Measurements from ENCODE around the gene LANCL3.
"Not testable (repeated sequence)": the region's sequence is repeated elsewhere in the genome, so short reads cannot be mapped to it uniquely, and the experiment has no call there.

LANCL3 gene

DNA sequence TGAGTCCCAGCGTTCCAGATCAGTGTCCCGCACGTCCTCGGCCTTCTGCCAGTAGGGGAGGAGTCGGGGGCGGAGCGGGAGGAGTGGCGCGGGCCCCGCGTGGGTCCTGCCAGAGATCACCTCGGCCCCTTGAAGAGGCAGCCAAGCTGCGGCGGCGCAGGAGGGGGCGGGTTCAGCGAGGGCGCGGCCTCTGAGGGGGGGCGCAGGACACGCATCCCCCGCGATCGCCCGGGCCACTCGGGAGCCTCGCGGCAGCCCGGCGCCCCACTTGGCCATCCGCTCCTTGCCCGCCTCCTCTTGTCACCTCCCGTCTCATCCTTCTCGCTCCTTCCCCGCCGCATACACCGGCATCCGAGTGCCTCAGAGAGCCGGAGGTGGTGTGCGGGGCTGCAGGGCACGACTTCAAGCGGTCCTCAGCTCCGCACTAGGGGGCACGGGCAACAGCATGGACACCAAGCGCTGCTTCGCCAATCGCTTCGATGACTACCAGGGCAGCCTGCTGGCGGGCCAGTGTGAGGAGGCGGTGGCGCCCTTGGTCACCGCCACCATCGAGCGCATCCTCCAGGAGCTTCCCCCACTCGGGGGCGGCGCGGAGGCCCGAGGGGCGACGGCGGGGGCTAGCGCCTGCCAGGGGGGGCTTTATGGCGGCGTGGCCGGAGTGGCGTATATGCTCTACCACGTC lies at the start of gene LANCL3:
TSS of gene LANCL3 (plus strand) at position 236 of the 682 bp plus-strand sequence. CDS start at position 446, 210 bp downstream.
- not testable (repeated sequence) for DNase-seq (ENCODE audit: low read depth)

GRCh38 chrX:37523673-37524072 lies 47.8 kb upstream of the LANCL3 start:
- DNase-seq (ENCODE audit: low read depth), result not testable (repeated sequence)

GRCh38 chrX:37541991-37542390 lies 29.5 kb upstream of the LANCL3 start:
- no peak for DNase-seq (ENCODE audit: low read depth)

- no peak for DNase-seq (ENCODE audit: low read depth)
These were observed 28.7 kb upstream of the LANCL3 start for GRCh38 chrX:37542791-37543190.

DNA sequence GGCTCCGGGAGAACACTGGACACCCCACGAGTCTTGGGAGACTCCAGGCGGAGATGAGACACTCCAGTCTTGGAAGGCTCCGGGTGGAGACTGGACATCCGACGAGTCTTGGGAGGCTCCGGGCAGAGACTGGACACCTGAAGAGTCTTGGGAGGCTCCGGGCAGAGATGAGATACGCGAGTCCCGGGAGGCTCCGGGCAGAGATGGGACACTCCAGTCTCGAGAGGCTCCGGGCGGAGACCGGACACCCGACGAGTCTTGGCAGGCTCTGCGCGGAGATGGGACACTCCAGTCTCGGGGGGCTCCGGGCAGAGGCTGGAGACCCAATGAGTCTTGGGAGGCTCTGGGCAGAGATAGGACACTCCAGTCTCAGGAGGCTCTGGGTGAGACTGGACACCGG lies 28.1 kb upstream of the LANCL3 start:
- DNase-seq (ENCODE audit: low read depth), result no peak

- not testable (repeated sequence) for DNase-seq (ENCODE audit: low read depth)
These were observed 26.9 kb upstream of the LANCL3 start for GRCh38 chrX:37544531-37544930.

GRCh38 chrX:37545066-37545465 lies 26.4 kb upstream of the LANCL3 start:
- no peak for DNase-seq (ENCODE audit: low read depth)

- DNase-seq (ENCODE audit: low read depth), result not testable (repeated sequence)
These were observed 21.8 kb upstream of the LANCL3 start for GRCh38 chrX:37549619-37550018.

- no peak for DNase-seq (ENCODE audit: low read depth)
These were observed 18.0 kb upstream of the LANCL3 start for GRCh38 chrX:37553476-37553875.

DNA sequence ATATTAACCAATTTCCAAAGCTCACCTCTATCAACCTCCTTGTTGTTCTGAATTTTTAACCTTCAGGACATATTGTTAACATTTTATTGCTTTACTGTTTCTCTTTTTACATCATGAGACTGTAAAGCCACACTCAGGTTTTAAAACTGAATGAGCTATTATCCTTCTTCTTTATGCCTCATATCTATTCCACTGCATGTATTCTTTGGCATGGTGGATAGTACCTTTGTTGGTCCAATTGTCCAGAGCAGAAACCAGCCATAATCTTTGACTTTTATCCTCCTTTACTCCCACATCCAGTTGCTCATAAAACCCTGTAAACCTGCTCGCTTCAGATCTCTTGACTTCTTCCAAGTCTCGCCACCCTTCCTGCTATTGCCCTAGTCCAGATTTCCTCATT lies 6.2 kb upstream of the LANCL3 start:
- not testable (repeated sequence) for DNase-seq (ENCODE audit: low read depth)

- not testable (repeated sequence) for DNase-seq (ENCODE audit: low read depth)
These were observed 1.1 kb upstream of the LANCL3 start for GRCh38 chrX:37570349-37570748.

- not testable (repeated sequence) for DNase-seq (ENCODE audit: low read depth)
These were observed 687 bp downstream of the LANCL3 start for GRCh38 chrX:37572108-37572587.

- not testable (repeated sequence) for DNase-seq (ENCODE audit: low read depth)
These were observed 1.7 kb downstream of the LANCL3 start for GRCh38 chrX:37573121-37573520.

GRCh38 chrX:37578045-37578444 lies 6.6 kb downstream of the LANCL3 start:
- no peak for DNase-seq (ENCODE audit: low read depth)

- no peak for DNase-seq (ENCODE audit: low read depth)
These were observed 8.6 kb downstream of the LANCL3 start for GRCh38 chrX:37580080-37580479.

GRCh38 chrX:37587337-37587736 lies 15.9 kb downstream of the LANCL3 start:
- not testable (repeated sequence) for DNase-seq (ENCODE audit: low read depth)

DNA sequence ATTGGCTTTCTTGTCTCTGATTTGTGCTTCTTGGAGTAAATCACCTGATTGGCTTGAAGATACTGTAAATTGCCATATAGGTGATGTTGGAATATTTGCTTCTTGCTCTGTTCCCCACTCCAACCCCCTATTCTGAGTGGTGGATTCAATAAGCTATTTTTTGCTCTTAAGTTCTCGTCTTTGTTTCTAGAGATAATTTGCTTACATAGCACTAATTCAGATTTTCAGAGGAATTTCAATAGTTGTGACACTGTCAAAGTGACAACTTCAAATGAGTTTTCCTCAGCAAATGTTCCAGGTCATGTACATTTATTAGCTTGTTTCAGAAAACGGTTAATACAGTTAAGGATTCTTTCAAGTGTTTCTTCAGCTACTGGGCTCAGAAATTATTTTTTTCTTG lies 18.6 kb downstream of the LANCL3 start:
- no peak for DNase-seq (ENCODE audit: low read depth)

DNA sequence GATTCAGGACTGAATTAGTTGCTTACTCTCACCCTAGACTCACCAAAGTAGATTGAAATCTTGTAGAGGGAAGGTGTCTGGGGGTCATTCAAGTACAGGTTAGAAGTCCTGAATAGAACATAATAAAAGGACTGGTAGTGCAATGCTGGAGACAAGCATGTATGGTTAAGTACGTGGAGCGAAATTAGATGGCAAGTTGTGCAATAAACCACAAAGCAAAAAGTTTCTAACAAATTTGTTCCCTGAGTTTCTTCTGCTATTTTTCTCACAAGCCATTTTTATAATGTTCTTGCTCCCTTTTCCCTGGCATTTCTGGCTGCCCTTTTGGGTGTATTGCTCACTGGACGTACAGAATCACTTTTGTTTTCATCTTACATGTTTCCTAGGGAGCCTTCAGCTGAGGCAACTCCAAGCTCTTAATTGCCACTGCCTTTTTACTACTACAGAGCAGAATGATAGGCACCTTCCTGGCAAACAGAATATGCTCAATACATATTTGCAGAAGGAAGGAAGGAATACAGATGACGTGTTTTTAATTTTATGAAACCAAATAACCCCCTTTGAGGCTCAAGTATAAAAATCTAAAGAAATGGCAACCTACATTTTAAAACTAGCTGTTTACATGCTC lies 23.4 kb downstream of the LANCL3 start:
- DNase-seq (ENCODE audit: low read depth), result no peak

- DNase-seq (ENCODE audit: low read depth), result no peak
These were observed 28.3 kb downstream of the LANCL3 start for GRCh38 chrX:37599729-37600128.

DNA sequence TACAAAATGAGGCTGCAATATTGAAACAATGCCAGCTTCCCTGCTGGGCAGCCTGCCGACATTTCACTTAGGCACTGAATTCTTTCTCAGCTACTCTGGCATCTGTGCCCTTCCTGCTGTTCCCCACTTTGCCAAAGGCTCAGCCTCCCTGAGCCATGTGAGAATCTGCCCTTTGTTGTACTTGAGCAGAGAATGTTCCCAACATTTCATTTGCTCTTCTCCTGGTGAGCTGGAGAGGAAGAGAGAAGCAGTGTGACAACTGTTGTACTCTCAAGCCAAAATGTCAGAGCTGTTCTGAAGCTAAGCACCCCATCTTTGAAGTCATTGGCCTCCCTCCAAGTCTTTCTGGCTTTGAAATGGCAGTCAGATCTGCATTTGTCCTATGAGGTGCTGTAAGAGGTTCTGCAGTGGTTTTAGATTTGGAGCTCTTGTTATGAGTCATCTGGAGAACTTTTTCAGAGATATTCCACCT lies 32.5 kb downstream of the LANCL3 start:
- no peak for DNase-seq (ENCODE audit: low read depth)

- DNase-seq (ENCODE audit: low read depth), result no peak
These were observed 35.8 kb downstream of the LANCL3 start for GRCh38 chrX:37607243-37607642.

- no peak for DNase-seq (ENCODE audit: low read depth)
These were observed 36.7 kb downstream of the LANCL3 start for GRCh38 chrX:37608156-37608555.

DNA sequence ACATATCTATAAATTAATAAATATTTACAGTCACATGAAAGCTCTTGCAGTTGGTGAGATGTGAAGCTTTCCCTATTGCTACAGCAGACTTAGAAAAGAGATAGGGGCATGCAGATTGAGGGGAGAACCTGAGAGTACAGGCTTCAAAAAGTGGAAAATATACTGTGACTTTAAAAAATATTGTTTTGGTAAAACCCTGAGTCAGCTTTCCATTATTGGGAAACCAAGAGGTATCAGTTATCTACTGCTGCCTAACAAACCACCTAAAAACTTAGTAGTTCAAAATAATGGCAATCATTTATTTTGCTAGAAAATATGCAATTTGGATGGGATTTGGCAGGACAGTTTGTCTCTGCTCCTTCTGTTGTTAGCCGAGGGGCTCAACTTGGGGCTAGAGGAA lies 38.3 kb downstream of the LANCL3 start:
- no peak for DNase-seq (ENCODE audit: low read depth)
